GM18507 (cell line): ENCODE results near the gene DRAM1.
A peak's percentile ranks its signal among the peaks of the same experiment; 100 is the strongest.
"Not testable (repeated sequence)": the region's sequence is repeated elsewhere in the genome, so short reads cannot be mapped to it uniquely, and the experiment has no call there.

Experiments
- DNase-seq: peaks from one replicate; pipeline ENCODE4 v3.0.0; 2011; ENCODE audit warnings: low read depth; ENCODE audit not compliant: insufficient read length; ENCODE audit errors: extremely low spot score
- FAIRE-seq: peaks from 2 replicates; lab custom pipeline; 2011; peaks lifted over from hg19 to GRCh38; lab: Jason Lieb, UNC

The DRAM1 gene

GRCh38 chr12:101876861-101877805 lies at the start of gene DRAM1:
Gene DRAM1, plus strand, starts transcription at chr12:101877580. Its CDS starts 210 bp downstream, at chr12:101877790.
- peak; percentile 62 for DNase-seq
- peak; percentile 67 for FAIRE-seq

- DNase-seq (no peak), FAIRE-seq (peak; percentile 48)
Measured at GRCh38 chr12:101828463-101829196, 48.8 kb upstream of the DRAM1 start.

GRCh38 chr12:101829639-101830366 lies 47.6 kb upstream of the DRAM1 start:
- FAIRE-seq (peak; percentile 5), DNase-seq (no peak)

GRCh38 chr12:101830367-101831325 lies 46.7 kb upstream of the DRAM1 start, which contains the start of gene GNPTAB:
Gene GNPTAB, minus strand, starts transcription at chr12:101830959. Its CDS starts 284 bp downstream, at chr12:101830675.
- peak; percentile 93 for FAIRE-seq

GRCh38 chr12:101832030-101832429 lies 45.4 kb upstream of the DRAM1 start:
- no peak for FAIRE-seq
- no peak for DNase-seq

More at GRCh38 chr12:101830367-101831325, 46.7 kb upstream of the DRAM1 start, which contains the start of gene GNPTAB:
- peak; percentile 90 for DNase-seq

- FAIRE-seq (peak; percentile 64), DNase-seq (no peak)
Measured at GRCh38 chr12:101838628-101839323, 38.6 kb upstream of the DRAM1 start.

- FAIRE-seq (peak; percentile 76), DNase-seq (no peak)
Measured at GRCh38 chr12:101839324-101840283, 37.8 kb upstream of the DRAM1 start.

GRCh38 chr12:101841069-101841468 lies 36.3 kb upstream of the DRAM1 start:
- DNase-seq (no peak), FAIRE-seq (no peak)

- FAIRE-seq (no peak), DNase-seq (no peak)
Measured at GRCh38 chr12:101845137-101845711, 32.2 kb upstream of the DRAM1 start.

GRCh38 chr12:101847325-101847724 lies 30.1 kb upstream of the DRAM1 start:
- DNase-seq (no peak), FAIRE-seq (no peak)

- peak; percentile 71 for FAIRE-seq
- no peak for DNase-seq
Measured at GRCh38 chr12:101850199-101850598, 27.2 kb upstream of the DRAM1 start.

- no peak for FAIRE-seq
- DNase-seq: no peak
Measured at GRCh38 chr12:101852998-101853397, 24.4 kb upstream of the DRAM1 start.

- DNase-seq (no peak), FAIRE-seq (no peak)
Measured at GRCh38 chr12:101854747-101855146, 22.6 kb upstream of the DRAM1 start.

- DNase-seq: no peak
- no peak for FAIRE-seq
Measured at GRCh38 chr12:101855364-101855884, 22.0 kb upstream of the DRAM1 start.

GRCh38 chr12:101855976-101856375 lies 21.4 kb upstream of the DRAM1 start:
- DNase-seq (no peak), FAIRE-seq (no peak)

GRCh38 chr12:101856614-101857013 lies 20.8 kb upstream of the DRAM1 start:
- DNase-seq: not testable (repeated sequence)
- FAIRE-seq: peak; percentile 48
